GM21528 (cell line): ENCODE measurements around the gene CHRND.

Experiments
- ATAC-seq: cut with Tn5 transposase; IDR thresholded peaks from one replicate; pipeline ENCODE4 v1.9.1; 2021; ENCODE audit warnings: mild to moderate bottlenecking, moderate library complexity; ENCODE audit not compliant: unreplicated experiment, low FRiP score

The CHRND gene

DNA sequence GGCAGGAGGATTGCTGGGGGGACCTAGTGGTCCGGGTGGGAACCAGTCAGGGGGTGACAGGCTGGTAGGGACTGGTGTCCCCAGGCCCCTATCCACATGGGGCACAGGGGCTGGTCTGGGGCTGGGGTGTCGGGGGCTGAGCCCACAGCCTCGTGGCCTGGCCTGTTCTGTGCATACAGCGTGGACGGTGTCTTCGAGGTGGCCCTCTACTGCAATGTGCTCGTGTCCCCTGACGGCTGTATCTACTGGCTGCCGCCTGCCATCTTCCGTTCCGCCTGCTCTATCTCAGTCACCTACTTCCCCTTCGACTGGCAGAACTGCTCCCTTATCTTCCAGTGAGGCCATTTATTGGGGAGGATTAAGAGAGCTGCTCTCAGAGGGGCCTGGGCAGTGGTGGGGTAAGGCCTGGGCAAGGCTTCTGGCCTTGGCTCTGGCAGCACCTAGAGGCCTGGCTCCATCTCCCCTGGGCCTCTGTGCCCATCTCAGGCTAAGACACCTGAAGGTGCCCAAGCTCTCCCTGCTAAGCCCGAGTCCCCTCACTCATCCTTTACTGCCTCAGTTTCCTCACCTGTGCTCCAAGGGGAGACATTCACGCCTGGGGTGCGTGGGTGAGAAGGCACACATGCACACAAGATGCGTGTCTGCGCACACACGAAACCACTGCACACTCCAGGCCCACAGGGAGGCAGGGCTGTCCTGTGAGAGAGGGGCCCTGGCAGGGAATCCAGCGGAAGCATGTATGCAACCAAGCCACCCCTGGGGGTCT, 15.4 kb downstream of the CHRND start:
- ATAC-seq: no peak

DNA sequence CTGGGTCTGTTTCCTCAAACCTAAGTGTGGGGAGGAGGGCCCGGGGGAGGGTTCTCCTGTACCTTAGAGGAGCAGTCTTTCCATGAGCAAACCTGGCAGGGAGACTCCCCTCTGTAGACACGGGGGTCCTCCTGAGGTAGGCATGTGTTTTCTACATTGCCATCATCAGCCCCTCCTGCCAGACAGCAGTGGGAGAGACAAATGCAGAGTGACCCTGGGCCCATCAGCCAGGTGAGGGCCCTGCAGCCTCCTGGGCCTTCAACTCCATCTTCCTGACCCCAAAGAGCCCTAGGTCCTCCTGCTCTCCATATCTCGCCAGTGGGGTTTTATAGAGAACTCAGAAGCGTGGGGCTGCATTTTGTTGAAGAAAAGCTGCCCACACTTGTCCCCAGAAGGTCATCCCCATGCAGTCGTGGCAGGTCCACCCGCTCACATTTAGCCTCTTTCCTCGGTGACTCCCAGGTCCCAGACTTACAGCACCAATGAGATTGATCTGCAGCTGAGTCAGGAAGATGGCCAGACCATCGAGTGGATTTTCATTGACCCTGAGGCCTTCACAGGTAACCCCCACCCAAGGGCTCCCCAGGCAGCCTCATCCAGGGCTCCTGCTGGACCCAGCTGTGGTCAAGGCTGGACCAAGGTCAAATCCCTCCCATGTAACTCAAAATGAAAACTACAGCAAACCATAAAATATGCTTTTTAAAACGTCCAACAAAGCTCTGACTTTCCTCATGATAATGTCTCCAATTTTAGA, 16.2 kb downstream of the CHRND start:
- no peak for ATAC-seq

DNA sequence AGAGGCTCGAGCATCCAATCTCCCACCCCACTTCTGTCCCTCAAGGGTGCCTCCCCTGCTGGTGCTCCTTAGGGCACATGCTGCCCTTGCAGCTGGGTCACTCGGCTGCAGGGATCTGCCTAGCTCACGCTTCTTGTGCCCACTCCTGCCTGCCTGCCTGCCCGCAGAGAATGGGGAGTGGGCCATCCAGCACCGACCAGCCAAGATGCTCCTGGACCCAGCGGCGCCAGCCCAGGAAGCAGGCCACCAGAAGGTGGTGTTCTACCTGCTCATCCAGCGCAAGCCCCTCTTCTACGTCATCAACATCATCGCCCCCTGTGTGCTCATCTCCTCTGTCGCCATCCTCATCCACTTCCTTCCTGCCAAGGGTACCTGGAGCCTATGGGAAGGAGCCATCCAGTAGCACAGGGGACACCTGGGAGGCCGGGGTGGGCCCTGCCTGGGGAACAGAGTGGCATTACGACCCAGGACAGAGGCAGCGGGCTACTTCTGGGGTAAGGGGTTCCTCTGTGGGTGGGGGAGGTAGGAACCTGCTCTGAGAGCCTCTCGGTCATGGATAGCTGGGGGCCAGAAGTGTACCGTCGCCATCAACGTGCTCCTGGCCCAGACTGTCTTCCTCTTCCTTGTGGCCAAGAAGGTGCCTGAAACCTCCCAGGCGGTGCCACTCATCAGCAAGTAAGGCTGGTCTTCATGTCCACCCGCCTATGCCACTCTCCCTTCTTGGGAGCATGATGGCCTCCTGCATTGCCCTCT, 16.9 kb downstream of the CHRND start:
- no peak for ATAC-seq

DNA sequence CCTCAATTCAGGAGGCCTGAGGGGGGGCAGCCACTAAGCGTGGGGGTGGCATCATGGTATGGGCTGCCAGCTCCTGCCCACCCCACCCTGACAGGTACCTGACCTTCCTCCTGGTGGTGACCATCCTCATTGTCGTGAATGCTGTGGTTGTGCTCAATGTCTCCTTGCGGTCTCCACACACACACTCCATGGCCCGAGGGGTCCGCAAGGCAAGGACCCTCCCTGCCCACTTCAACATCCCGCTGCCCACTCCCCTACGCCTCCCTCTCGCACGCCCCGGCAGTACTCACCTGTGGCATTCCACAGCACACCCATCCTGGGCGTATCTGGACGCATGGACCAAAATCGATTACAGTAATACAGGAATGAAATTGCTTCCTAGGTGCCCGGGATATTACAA, 17.5 kb downstream of the CHRND start:
- no peak for ATAC-seq

DNA sequence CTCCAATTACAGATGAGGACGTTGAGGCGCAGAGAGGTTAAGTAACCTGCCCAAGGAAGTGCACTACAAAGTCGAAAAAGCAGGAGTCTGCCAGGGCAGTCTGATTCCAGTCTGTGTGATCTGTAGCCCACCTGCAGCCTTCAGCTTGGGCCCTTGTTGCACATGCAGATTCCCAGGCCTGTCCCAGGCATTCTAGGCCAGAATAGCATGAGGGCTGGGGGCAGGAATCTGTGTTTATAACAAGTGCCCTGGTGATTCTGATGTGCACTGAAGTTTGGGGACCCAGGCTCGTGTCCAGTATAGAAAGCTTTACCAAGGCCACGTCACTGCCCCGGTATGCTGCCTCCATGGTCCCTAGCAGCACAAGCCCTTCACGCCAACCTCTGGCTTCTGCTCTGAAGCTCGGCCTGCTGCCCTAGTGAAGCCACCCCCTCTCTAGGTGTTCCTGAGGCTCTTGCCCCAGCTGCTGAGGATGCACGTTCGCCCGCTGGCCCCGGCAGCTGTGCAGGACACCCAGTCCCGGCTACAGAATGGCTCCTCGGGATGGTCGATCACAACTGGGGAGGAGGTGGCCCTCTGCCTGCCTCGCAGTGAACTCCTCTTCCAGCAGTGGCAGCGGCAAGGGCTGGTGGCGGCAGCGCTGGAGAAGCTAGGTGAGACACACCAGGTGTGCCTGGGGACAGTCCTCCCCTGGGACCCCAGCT, 18.1 kb downstream of the CHRND start:
- no peak for ATAC-seq

DNA sequence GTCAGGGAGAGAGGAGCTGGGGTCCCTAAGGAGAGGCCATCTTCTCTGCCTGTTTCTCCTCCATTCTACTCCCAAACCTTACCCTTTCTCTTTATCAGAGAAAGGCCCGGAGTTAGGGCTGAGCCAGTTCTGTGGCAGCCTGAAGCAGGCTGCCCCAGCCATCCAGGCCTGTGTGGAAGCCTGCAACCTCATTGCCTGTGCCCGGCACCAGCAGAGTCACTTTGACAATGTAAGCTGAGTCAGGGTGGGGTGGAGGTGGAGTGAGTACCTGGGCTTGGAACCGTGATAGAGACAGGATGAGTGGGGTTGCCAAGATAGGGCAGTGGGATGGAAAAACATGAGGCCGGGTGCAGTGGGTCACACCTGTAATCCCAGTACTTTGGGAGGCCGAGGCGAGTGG, 18.7 kb downstream of the CHRND start:
- no peak for ATAC-seq

DNA sequence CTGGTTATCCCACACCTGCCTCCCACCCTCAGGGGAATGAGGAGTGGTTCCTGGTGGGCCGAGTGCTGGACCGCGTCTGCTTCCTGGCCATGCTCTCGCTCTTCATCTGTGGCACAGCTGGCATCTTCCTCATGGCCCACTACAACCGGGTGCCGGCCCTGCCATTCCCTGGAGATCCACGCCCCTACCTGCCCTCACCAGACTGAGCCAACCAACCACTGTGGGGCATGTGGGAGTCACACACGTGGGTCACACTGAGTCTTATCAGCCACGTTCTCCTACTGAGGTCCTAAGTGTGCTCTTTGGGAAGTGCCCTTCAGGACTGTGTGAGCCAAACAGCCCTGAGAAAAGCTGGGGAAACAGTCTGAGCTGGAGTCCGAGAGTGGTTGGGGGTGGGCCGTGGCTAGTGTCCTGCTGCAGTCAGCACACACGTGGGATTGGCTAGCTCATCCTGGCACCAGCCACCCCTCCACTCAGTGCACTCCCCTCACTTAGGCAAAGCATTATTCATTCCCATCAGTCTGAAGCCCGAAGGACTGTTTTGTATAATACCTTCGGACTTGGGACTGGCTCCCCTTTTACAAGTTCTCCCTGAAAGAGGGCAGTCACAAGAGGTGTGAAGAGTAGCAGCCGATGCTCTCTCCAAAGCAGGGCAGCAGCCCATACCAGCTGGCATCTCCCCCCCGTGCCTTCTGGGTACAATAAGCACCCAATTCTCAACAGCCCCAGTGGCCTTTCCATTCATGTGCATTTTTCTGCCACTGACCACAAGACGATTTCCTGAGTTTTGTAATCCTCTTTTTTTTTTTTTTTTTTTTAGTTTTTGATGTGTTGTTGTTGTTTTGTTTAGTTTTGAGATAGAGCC, 19.8 kb downstream of the CHRND start:
- ATAC-seq: no peak

DNA sequence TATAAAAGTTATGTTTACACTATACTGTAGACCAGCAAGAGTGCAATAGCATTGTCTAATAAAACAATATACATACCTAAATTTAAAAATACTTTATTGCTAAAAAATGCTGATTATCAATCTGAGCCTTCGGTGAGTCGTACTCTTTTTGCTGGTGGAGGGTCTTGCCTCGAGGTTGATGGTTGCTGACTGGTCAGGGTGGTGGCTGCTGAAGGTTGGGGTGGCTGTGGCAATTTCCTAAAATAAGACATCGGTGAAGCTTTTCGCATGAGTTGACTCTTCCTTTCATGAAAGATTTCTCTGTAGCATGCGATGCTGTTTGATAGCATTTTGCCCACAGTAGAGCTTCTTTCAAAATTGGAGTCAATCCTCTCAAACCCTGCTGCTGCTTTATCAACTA, 22.0 kb downstream of the CHRND start:
- ATAC-seq: no peak

DNA sequence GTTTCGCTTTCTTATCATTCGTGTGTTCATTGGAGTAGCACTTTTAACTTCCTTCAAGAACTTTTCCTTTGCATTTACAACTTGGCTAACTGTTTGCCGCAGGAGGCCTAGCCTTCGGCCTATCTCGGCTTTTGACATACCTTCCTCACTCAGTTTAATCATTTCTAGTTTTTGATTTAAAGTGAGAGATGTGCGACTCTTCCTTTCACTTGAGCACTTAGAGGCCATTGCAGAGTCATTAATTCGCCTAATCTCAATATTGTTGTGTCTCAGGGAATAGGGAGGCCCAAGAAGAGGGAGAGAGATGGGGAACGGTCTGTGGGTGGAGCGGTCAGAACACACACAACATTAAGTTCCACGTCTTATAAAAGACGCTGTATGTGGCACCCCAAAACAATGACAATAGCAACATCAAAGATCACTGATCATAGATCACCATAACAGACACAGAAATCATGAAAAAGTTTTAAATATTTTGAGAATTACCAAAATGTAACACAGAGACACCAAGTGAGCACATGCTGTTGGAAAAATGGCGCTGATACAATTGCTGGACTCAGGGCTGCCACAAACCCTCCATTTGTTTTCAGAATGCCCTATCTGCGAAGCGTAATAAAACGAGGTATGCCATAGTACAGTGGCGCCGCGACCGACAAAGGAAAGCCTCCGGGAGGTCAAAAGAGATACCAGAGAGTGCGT, 23.8 kb downstream of the CHRND start:
- ATAC-seq: no peak

DNA sequence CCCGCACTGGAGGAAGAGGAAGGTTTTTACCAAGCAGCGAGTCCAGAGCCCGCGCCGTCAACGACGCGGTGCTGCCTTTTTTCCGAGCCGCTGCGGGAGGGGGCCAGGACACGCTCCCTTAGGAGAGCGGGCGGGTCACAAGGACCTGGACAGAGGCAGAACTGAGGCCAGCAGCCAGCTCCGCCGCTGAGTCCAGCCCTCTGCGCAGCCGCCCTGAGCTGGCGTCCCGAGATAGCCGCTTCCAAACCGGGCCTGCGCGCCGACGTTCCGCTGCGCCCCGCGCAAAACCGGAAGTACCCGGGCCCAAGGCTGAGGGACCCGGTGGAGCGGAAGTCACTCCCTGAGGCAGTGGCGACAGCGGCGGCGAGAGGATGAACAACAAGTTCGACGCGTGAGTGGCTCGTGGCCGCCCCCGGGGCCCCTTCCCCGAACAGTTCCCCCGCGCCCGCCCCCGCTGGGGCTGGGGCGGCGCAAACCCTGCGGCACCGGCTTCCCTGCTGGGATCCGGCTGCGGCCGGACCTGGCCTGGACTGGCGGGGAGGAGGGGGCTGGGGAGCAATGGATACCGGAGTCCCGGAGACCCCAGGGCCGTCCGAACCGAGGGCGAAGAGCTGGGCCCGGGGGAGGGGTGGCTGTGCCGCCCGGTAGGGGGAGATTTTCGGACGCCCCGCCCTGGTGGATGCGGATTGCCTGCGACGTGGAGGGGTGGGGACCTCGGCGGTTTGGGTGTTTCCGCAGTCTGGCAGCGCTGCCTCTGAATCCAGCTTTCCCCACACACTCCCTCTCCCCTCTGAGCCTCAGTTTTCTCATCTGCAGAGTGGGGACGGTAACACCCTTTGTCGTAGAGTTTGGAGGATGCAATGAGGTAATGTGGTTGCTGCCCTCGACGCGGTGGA, 24.6 kb downstream of the CHRND start, which contains the start of the genes EIF4E2 and TIGD1:
TSS of gene EIF4E2 (plus strand) at position 336 of the 896 bp plus-strand sequence. CDS start at position 372, 36 bp downstream.
TSS of gene TIGD1 (minus strand) at position 204 of the 896 bp plus-strand sequence. CDS start 675 bp downstream, outside the sequence.
- peak; percentile 94 for ATAC-seq

DNA sequence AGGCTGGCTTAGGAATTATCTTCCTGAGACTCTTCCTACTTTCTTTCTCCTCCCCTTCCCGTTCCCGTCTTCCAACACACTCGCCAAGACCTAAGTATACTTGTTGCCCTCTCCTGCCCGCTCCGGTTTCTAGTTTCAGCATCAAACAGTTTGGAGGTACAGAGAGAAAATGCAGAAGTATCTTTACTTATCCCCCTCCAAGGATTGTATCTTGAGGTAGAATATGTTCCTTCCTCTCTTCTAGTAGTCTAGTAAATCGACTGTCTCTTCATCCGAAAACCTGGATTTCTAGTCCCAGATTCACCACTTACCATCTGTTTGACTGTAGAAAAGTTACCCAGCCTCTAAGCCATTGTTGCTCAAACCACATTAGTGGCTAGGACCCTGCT, 25.3 kb downstream of the CHRND start:
- no peak for ATAC-seq

DNA sequence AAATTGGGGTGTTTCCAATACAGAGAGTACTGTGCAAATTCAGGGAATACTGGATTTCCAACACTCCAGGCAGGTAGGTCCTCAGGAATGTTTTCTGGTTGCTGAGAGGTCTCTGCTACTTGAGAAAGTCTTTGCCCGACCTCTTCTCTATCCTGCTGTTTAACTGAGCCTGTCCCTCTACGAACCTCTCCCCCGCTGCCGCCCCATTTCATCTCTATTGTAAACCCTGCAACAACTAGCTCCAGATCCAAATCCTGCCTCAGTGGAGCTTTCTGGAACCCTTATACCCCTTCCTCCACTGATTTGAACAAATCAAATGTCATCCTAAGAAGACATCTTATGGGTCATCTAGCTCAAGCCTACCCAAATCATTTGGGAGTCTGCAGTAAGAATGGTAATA, 25.8 kb downstream of the CHRND start:
- ATAC-seq: no peak

DNA sequence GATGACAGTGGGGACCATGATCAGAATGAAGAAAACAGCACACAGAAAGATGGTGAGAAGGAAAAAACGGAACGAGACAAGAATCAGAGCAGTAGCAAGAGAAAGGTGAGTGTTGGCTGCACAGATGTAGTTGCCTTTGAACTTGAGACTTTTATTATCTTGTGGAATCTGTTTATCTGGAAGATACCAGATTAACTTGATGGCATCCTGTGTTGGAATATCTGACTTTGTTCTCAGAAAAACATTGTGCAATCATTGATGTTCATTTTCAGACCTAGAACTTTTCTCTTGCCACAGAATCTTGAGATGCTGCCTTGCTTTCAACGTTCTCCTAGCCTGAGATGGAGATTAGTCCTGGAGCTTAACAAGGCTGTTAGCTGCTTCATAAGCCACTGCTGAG, 30.5 kb downstream of the CHRND start:
- ATAC-seq: no peak

DNA sequence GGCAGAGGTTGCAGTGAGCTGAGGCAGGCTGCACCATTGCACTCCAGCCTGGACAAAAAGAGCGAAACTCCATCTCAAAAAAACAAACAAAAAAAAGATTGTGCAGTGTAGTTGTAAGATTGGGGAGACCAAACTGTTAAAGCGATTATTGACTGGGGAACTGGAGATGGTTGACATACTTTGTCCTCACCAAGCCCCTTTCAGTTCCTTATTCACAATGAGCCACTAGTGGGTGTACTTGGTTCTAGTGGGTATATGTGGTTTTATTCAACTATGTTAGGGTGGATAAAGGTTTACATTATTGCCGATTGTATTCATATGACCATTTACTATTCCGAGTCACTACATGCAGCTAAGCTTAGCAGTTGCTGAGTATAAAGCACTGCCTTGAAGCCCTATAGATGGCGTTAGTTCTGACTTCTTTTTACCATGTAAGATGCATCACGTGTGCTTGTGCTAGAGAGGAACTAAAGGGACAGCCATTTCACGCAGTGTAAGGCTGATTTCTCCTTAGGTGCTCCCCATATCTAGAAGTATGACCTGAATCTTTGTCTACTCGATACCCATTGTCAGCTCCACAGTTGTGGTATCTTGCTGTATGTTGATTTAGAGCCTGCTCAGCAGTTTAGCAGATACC, 36.7 kb downstream of the CHRND start:
- ATAC-seq: no peak

DNA sequence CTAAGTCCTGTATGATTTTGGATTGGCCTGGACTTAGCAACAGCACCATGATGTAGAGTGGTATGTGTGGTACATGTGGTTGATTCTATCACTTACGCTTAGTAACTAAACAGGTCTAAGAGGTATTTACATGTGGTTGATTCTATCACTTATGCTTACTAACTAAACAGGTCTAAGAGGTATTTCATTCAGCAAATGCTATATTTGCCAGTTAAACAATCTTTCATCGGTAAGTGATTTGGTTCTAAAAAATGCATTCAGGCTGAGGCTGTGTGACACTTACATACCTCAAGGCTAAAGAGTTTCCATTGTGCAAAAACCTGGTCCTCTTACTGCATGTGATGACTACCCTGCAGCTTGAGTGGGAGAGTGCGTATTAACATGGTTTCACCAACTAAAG, 37.6 kb downstream of the CHRND start:
- ATAC-seq: no peak

DNA sequence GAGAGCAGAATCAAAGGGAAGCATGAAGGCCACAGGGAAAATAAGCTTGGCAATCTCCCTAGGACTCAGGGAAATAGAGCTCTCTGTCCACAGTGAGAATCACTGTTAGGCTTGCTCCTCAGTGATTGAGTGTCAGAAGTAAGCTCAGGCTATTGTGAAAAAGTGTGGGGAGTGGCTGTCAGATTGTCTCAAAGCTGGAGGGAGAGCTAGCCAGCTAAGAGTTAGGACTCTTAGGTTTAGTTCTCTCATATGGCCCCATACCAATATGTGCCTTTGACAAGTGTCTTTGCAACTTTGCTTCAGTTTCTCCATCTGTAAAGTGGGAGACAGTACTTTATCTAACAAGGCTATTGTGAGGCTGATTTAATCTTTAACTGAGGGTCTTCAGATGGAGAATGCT, 41.8 kb downstream of the CHRND start:
- ATAC-seq: no peak

DNA sequence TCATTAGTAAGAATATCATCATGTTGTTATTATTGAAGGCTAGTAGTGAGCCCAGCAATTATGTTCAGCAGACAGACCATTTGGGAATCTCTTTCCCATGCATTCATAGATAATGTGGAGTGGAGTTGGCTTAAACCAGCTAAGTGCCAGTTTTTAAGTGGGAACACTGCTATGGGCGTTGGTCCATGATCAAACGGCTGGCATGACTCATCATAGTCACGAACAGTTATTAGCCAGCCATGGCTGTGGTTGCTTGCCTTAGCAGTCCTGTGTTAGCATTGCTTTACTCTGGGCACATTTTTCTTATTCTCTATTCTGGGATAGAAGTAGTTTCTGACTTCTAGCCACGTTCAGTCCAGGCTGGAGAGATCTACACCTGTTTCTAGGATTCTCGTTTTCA, 42.2 kb downstream of the CHRND start:
- ATAC-seq: no peak

DNA sequence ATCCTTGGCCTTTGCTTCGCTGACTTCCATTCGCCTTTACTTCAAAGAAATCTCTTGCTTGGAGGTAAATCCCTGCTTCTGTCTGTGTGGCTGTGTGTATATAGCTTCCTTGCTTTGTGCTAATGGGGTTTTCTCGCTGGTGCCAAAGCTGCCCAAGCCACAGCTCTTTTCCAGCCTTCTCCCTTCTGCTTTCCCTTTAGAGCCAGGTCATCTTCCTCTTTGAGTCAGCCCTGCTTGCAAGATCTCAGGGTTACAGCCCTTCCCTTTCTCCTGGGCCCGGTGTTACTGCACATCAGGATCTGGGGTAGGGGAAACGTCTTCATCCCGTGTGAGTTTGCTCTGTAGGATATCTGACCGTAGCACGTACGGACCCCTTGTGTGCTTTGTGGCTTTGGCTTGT, 43.6 kb downstream of the CHRND start:
- ATAC-seq: no peak
